Measurements from ENCODE around the gene TRPV6. TPM values are rescaled to one million over a fixed set of nuclear protein-coding genes. Genes with fewer than 3 reads are reported as not detected.
A peak's percentile ranks its signal among the peaks of the same experiment; 100 is the strongest.

The TRPV6 gene
- total and polyA plus RNA-seq, 4 donors = 0.40 to 1.2 (median 0.53) TPM

- Histone ChIP-seq H3K27ac (ENCODE audit: low read depth in 1 of 2, low read length in 1 of 2) (no peak overlapping the region), H3K27me3 (ENCODE audit: control insufficient read depth in 3 of 3, insufficient read depth in 3 of 3, low read length in 2 of 3) (no peaks in the 10 kb centered on the region), H3K4me3 (no peak overlapping the region), H3K9ac (ENCODE audit: insufficient read depth in 1 of 2, low read length in 2 of 2) (no peak overlapping the region), H3K9me3 (ENCODE audit: control insufficient read depth in 4 of 4, insufficient read depth in 3 of 4, low read length in 3 of 4) (no peaks in the 10 kb centered on the region), H3K4me1 (ENCODE audit: control insufficient read depth in 5 of 5, insufficient read depth in 5 of 5, low read length in 5 of 5) (no peaks in the 10 kb centered on the region), H3K36me3 (ENCODE audit: control insufficient read depth in 4 of 4, insufficient read depth in 4 of 4, low read length in 4 of 4) (peaks cover 0 to 2% (median 0%) of the 10 kb centered on the region in 4 donors)
- TF ChIP-seq CTCF (IDR thresholded peaks at IDR 0.05; ENCODE audit: control extremely low read depth, extremely low read depth) = no peak
- ATAC-seq (ENCODE audit: insufficient read depth, low FRiP score) = no peak
- DNase-seq = peak in 1 of 3 donors; percentile 12
- WGBS, 2 donors = 76 to 81% methylated on average over 11 of the region's 11 CpGs
Measured at GRCh38 chr7:142873281-142873784, 12.2 kb downstream of the TRPV6 start.

- Histone ChIP-seq H3K4me1 (ENCODE audit: control insufficient read depth in 5 of 5, insufficient read depth in 5 of 5, low read length in 5 of 5) (no peaks in the 10 kb centered on the region), H3K4me3 (no peak overlapping the region), H3K27me3 (ENCODE audit: control insufficient read depth in 3 of 3, insufficient read depth in 3 of 3, low read length in 2 of 3) (peaks cover 0 to 3% (median 0%) of the 10 kb centered on the region in 3 donors), H3K36me3 (ENCODE audit: control insufficient read depth in 4 of 4, insufficient read depth in 4 of 4, low read length in 4 of 4) (peaks cover 0 to 2% (median 0%) of the 10 kb centered on the region in 4 donors), H3K9me3 (ENCODE audit: control insufficient read depth in 4 of 4, insufficient read depth in 3 of 4, low read length in 3 of 4) (no peaks in the 10 kb centered on the region), H3K27ac (ENCODE audit: low read depth in 1 of 2, low read length in 1 of 2) (no peak overlapping the region), H3K9ac (ENCODE audit: insufficient read depth in 1 of 2, low read length in 2 of 2) (no peak overlapping the region)
- 79 to 87% methylated on average over 13 to 15 of the region's 15 CpGs for WGBS, 2 donors
- DNase-seq = peak in 1 of 3 donors; percentile 4
- no peak for ATAC-seq (ENCODE audit: insufficient read depth, low FRiP score)
- no peak for TF ChIP-seq CTCF (IDR thresholded peaks at IDR 0.05; ENCODE audit: control extremely low read depth, extremely low read depth)
Measured at GRCh38 chr7:142872106-142872675, 13.4 kb downstream of the TRPV6 start.

GRCh38 chr7:142871260-142872105 lies 14.1 kb downstream of the TRPV6 start:
- peaks cover 0 to 2% (median 0%) of the 10 kb centered on the region in 4 donors for H3K36me3 ChIP-seq (ENCODE audit: control insufficient read depth in 4 of 4, insufficient read depth in 4 of 4, low read length in 4 of 4)
- H3K4me1 ChIP-seq (ENCODE audit: control insufficient read depth in 5 of 5, insufficient read depth in 5 of 5, low read length in 5 of 5) = no peaks in the 10 kb centered on the region
- H3K9ac ChIP-seq (ENCODE audit: insufficient read depth in 1 of 2, low read length in 2 of 2) = no peak overlapping the region
- H3K27me3 ChIP-seq (ENCODE audit: control insufficient read depth in 3 of 3, insufficient read depth in 3 of 3, low read length in 2 of 3) = peaks cover 0 to 3% (median 0%) of the 10 kb centered on the region in 3 donors
- H3K27ac ChIP-seq (ENCODE audit: low read depth in 1 of 2, low read length in 1 of 2) = no peak overlapping the region
- no peak for DNase-seq
- 89 to 94% methylated on average over 23 of the region's 23 CpGs for WGBS, 2 donors
- ATAC-seq (ENCODE audit: insufficient read depth, low FRiP score) = no peak
- H3K9me3 ChIP-seq (ENCODE audit: control insufficient read depth in 4 of 4, insufficient read depth in 3 of 4, low read length in 3 of 4) = no peaks in the 10 kb centered on the region
- H3K4me3 ChIP-seq = no peak overlapping the region
- TF ChIP-seq CTCF (IDR thresholded peaks at IDR 0.05; ENCODE audit: control extremely low read depth, extremely low read depth) = no peak
